ENCODE measurements around the gene DYNLT1.

DNA sequence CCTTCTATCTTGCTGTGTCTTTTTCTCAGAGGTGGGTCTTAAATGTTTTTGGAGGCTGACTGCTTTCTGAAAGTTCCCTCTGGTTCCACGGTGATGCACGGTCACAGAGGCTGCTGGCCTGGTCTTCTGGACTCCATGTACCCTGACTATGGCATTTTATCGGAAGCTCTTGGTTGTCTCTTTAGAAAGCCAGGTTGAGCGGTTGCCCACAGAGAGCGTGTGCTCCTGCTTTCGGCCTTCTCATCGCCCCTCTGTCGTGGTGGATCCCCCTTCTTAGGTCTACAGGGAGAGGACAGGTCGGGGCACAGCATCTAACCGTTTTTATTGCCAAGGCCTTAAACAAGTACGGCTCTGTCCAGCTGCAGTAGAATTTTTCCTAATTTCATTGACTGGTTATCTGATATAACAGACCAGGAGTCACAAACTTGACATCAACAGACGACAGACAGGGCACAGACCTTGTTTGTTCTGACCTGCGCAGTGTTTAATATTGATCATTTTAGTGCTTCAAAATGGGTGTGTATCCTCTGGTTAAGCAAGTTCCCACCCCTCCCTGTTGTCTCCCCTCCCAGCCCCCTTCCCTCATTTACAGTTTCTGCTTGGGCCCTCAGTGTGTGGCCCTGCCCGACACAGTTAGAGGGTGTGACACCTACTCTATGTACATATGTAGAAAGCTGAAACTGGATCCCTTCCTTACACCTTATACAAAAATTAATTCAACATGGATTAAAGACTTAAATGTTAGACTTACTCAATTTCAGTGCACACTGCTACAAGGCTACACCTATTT lies 30.0 kb upstream of the DYNLT1 start:
- TF ChIP-seq, protein P1, sequence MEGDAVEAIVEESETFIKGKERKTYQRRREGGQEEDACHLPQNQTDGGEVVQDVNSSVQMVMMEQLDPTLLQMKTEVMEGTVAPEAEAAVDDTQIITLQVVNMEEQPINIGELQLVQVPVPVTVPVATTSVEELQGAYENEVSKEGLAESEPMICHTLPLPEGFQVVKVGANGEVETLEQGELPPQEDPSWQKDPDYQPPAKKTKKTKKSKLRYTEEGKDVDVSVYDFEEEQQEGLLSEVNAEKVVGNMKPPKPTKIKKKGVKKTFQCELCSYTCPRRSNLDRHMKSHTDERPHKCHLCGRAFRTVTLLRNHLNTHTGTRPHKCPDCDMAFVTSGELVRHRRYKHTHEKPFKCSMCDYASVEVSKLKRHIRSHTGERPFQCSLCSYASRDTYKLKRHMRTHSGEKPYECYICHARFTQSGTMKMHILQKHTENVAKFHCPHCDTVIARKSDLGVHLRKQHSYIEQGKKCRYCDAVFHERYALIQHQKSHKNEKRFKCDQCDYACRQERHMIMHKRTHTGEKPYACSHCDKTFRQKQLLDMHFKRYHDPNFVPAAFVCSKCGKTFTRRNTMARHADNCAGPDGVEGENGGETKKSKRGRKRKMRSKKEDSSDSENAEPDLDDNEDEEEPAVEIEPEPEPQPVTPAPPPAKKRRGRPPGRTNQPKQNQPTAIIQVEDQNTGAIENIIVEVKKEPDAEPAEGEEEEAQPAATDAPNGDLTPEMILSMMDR (IDR thresholded peaks at IDR 0.05): no peak
- TF ChIP-seq POLR2A (IDR thresholded peaks at IDR 0.05): no peak

Measured in adrenal gland (tissue), 5 donors.